Hematopoietic multipotent progenitor cell treated with erythropoietin and hydrocortisone succinate and interleukin-3 and kit ligand, for 6 days (in vitro differentiated cells): ENCODE data around the gene GOLPH3.
"Not testable (repeated sequence)": the region's sequence is repeated elsewhere in the genome, so short reads cannot be mapped to it uniquely, and the experiment has no call there.

ENCODE experiments used
- DNase-seq: peaks from one replicate; pipeline ENCODE4 v3.0.0-alpha.2; 2015

Gene GOLPH3

DNA sequence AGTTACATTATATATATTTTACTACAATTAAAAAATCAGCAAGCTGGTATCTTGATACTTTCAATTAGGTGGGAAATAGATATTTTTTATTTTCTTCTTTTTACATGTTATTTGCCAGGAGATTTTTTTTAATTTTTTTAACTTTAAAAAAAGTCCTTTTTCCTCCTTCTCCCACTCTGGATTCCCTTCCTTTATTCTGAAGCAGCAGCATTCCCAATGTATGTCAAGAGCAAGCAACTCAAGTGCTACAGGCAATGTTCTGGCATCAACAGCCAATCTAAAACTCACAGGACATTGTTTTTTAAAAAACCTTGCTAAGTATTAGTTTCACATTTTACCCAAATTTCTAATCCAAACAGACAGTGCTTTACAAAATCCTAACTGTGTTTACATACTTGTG, 41.4 kb downstream of the GOLPH3 start:
- DNase-seq: no peak

DNA sequence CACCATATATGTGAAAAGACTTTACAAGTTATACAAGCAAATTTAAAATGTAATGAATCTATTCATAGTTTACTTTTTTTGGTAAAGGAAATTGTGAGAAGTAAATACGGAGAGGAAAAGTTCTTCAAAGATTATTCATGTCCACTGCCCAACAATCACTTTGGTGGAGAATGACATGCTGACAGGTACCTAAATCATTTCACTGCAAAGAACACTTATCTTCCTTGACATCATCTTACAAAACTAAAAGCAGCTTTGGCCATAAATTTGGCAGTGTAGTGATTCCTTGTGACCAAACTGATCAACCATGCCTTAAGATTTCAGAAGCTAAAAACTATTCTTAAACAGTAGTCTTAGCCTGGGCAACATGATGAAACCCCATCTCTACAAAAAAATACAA, 42.5 kb downstream of the GOLPH3 start:
- no peak for DNase-seq

DNA sequence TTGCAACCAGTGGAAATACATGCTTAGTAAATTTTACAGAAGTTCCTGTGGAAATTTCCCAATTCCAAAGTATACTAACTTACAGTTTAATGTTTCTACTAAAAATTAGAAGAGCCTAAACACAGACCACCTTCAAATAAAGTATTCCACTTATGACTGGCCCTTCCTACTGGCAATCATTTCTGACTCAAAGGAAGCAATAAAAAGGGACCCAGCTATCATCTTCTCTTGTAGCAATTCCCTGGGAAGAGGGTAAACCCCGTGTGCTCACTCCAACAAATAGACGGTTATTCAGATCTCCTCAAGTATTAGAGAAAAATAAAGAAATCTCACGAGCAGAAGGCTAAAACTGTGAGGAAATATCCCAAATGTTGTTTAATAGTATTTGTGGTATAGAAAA, 43.3 kb downstream of the GOLPH3 start:
- DNase-seq: no peak

DNA sequence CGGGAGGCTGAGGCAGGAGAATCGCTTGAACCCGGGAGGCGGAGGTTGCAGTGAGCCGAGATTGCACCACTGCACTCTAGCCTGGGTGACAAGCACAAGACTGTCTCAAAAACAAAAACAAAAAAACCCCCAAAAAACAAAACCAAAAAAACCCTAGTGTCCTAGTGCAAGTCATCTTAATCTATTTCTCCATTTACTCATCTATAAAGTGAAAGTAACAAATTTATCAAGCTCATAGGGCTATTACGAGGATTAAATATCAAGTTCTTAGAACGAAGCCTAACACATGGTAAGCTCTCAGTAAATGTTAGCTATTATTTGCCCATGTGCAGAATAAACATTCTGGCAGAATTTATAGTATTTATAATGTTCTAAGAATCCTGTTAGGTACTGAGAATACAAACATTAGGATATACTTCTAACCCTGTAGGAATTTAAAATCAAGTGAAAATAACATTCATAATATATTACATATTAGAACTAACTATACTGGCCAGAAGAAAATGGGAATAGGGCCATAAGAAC, 45.0 kb downstream of the GOLPH3 start:
- DNase-seq: no peak

DNA sequence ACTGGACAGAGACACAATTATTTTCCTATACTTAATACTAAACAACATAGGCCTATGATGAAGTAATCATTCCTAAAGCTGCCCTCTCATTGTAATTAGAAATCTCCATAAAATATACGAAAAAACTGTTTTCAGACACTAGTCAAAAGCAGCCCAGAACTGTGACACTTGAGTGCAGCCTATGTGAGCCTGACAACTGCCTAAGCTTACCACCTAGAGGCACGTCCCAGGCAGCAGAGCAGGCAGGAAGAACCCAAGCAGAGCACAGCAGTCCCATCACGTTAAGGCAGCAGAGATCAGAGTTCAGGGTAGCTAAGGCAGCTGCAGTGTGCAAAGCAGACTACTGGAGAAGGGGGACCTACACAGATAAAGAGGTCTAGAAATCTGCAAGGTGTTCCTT, 46.4 kb downstream of the GOLPH3 start:
- DNase-seq: no peak

DNA sequence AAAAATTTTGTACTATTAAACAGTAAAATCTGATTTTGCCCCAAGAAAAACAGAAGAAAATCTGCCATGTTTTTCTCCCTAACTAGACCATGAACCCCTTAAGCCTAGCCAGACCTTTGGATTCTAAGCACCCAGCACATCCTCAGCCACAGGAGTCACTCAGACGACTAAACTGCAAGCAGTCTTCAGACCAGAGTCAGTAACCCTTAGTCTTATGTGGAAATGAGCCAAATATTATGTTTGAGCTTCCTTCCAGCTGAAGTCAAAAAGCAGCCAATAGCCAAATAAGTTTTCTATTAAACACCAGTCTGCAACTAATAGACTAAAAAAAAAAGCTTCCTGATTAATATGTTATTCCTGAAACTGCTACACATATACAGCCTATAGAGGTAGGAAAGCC, 47.4 kb downstream of the GOLPH3 start:
- no peak for DNase-seq

DNA sequence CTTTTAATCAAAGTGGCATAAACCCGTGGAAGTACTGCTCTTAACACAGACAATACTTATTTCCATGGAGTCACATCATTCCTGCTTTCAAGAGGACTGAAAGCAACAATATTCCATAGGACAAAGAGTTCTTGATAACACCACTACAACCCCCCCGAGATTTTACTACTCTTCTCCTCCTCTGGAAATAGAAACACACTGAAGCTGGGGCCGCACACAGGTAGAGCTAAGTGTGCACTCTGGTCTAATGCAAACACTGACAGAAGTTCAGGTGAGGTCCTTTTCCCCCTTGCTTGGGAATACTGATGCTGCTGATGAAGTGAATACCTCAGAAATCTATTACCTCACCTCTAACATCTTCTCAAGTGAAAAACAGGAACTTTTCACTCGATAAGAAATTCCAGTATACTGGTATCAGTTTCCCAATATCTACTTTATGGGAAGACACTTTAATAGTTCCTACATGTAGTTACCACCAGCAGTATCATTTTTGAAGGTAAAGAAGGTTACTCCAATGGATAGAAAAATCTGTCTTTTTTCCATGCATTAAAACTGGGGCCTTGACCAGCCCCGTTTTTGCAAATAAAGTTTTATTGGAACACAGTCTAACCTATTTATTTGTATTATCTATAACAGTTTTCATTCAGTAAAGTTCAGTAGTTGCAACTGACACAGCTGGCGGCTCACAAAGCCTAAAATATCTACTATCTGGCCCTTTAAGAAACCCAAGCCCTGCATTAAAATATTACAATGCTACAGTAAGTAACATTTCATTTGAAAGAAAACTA, 50.0 kb downstream of the GOLPH3 start:
- DNase-seq: no peak

DNA sequence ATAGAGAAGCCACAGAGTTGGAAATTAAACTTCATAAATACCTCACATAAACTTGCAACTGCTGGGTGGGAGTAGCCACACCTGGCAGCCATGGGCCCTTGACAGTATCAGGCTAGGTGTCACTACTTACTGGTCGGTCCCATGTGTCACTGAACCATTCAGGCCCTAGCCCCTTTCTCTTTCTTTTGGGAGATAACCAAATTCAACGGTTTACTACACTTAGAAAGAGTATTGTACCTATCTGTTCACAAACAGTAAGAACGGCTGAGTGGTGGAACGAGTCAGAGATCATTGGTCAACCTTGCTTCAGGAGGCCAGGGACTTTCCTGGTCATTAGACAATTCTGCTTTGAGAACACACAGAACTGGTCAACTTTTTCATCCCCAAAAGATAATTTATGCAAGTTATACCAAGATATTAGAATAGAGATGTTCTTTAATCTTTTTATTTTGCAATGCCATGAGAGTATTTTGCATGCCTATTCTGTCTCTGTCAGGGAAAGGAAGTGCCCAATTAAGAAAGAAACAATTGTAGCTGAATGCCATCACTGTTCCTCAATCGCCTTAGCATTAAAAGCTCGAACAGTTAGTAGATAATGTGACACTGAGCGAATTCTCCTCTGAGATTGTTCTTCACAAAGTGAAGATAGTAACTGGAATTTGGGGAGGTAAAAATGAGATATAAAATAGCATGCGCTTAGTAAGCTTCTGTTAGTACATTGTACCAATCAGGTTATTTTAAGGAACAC, 50.9 kb downstream of the GOLPH3 start:
- DNase-seq: no peak

DNA sequence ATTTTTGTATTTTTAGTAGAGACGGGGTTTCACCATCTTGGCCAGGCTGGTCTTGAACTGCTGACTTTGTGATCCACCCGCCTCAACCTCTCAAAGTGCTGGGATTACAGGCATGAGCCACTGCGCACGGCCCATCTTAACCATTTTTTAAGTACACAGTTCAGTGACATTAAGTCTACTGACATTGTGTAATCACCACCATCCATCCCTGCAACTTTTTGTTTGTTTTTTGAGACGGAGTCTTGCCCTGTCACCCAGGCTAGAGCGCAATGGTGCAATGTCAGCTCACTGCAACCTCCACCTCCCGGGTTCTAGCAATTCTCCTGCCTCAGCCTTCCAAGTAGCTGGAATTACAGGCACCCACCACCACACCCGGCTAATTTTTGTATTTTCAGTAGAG, 55.2 kb downstream of the GOLPH3 start:
- DNase-seq: not testable (repeated sequence)

DNA sequence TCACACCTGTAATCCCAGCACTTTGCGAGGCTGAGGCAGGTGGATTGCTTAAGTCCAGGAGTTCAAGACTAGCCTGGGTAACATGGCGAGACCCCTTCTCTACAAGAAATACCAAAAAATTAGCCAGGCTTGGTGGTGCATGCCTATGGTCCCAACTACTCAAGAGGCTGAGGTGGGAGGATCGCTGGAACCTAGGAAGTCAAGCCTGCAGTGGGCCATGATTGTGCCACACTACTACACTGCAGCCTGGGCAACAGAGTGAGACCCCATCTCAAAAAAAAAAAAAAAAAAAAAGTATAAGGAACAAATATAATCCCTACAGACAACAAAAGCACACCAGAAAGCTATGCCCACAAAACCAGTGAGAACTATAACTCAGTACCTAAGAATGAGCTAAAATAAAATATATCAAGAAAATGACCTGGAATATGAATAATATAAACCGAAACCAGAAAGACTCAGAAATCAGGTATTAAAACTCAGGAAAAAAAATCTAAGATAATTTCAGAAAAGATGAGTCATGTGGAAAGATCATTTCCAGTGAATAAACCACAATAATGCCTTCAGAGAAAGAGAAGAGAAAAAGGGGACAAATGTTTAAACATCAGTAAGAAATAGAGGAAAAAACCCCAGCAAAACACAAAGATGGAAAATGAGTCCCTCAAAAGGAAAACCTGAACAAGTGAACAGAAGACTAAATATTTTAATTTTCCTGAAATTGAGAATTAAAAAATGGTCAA, 57.4 kb downstream of the GOLPH3 start:
- no peak for DNase-seq

DNA sequence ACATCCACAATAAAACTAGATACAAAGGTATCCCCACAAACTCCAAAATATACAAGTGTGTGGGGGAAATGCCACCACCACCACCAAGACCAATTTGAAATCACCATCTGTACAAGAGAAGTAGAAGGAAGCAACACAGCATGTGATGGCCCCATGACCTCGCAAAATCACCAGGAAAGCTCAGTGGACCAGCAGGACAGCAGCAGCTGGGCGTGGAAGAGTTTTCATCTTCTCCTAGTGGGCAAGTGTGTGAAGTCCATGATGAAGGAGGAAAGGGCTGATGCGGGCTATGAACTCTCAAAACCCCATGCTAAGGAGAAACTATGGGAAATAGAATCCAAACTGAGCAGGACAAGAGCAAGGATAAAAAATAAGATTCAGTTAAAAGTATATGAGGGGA, 58.1 kb downstream of the GOLPH3 start:
- no peak for DNase-seq

DNA sequence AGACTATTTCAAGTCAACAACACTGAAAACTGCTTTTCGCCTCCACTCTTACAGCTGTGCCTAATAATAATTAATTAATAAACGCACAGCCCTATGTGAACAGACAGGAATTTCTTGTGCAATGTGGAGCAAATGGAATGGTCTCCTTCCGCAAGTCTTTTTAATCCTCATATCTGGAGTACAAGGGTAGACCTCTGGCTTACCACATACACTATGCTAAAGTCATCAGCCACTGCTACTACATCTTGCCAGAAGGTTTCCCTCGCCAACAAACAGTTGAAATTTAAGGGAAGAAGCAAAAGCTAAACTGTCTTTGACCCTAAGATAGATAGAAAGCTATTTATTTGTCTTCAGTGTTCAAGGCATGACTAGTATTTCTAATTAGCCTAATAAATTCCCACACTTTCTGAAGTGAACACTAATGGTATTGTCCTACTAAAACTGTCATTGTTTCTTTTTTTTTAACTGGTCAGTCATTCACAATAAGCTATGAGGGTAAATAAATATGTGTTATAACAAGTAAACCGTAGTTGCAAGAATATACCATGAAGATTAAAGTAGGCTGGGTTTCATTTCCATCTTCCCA, 63.9 kb downstream of the GOLPH3 start:
- no peak for DNase-seq

DNA sequence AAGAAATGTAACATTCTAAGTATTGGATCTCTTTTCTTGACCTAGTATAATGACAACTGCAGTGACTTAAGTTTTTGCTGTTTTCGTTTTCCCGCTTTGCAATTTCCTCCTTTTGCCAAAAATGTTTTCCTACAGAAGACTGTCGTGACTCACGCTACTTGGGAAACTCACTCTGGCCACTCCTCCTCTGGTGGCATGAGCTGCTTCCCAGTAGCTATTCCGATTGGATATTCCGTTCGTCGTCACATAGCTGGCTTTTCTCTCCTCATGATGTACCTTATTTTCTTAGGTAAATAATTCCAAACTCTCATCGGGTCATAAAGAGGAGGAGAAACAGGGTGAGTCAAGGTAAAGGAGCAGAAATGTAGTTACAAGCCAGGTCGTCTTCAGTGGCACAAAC, 64.9 kb downstream of the GOLPH3 start:
- DNase-seq: no peak

DNA sequence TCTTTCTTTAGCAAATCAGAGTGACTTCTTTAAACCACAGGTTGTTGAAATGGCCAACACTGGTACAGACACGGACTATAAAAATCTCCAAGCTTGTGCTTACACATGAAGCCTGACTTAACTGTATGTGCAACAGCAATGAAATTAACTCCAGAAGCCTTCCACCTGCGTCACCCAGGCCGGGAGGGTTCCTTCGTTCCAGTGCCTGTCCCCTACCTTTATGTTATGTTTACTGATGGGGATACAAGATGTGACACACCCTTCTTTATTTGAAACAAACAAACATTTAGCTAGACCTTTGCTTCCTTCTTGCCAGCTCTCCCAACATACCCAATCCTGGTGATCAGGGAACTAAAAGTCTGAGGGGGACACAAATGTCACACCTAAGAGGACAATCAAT, 66.0 kb downstream of the GOLPH3 start:
- DNase-seq: no peak

DNA sequence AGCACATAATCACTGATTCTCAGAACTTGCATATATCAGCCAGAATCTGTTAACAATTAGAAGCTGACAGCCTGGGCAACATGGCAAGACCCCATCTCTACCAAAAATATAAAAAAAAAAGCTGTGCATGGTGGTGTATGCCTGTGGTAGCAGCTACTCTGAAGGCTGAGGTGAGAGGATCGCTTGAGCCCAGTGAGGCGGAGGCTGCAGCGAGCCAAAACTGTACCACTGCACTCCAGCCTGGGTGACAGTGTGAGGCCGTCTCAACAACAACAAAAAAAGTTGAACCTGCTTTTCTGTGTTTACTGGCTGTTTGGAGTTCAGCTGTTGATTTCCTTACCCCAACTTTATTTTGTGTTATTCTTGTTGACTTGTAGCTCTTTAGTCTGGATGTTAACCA, 66.8 kb downstream of the GOLPH3 start:
- no peak for DNase-seq

DNA sequence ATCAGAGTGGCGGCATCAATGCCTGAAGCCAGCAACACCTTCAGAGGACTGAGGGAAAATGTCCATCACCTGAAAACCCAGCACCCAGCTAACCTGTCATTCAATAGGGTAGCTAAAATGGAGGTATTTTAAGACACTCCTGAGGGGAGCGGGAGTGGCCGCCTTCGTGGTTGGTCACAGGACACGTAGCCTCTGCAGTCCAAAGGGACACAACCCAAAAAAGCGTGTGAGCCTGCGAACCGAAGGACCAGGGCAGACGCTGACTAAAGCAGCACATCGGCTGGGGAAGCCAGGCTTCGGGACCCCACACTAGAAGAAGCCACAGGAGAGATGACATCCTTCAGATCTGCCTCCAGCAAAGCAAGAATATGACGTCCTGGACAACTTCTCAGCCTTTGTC, 70.6 kb downstream of the GOLPH3 start:
- DNase-seq: no peak

DNA sequence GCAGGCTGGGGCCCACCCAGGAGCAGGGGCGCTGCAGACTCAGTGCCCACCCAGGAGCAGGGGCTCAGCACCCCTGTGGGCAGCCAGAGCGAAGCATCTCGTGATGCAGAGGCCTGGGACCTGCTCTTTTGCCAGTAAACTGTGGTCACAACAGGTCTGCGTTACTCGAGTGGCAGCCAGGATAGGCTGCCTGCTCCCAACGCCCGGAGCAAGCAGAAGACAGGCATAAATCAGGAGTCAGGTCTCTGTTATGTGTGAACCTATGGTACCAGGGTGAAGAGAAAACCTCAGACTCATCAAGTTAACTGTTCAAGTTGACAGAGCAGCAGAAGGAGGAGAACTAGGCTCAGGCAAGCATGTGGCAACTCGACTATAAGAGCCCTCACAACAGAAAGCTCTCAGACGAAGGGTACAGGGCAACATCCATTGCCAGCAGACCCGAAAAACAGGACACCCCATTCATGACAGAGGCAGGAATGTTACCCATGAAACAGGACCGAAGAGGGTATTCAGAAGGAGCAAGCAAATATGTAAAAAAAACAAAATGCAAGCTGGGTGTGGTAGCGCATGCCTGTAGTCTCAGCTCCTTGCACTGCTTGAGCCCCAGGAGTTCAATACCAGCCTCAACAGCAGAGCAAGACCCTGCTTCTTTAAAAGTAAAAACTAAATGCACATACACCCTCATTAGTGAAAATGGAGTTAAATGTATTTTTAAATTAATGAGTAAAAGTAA, 71.7 kb downstream of the GOLPH3 start:
- DNase-seq: no peak

DNA sequence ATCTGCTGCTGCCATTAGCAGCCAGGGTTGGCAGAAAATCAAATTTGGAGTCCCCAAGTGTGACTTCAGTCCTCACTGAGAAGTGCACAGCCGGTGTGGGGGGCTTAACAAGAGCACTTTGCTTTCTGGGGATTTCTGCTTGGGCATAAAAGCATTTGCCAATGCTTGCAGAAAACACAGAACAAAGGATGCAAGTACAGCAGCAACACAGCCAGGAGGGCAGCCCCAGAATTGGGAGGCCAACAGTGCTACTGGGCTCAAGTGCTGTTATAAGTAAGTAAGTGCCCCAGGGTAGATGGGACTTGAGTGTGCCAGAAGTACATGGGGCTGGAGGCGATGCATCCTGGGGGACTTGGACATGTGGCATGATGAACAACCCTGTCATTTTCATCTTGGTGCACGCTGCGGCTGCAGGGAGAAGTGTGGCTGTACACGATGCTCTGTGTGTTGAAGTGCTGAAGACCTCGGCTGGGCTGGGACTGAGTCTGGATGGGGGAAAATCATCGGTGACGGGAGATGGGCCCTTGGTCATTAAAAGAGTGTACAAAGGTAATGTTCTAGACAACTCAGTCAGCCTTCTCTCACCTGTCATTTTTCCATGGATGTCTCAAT, 73.3 kb downstream of the GOLPH3 start:
- no peak for DNase-seq

DNA sequence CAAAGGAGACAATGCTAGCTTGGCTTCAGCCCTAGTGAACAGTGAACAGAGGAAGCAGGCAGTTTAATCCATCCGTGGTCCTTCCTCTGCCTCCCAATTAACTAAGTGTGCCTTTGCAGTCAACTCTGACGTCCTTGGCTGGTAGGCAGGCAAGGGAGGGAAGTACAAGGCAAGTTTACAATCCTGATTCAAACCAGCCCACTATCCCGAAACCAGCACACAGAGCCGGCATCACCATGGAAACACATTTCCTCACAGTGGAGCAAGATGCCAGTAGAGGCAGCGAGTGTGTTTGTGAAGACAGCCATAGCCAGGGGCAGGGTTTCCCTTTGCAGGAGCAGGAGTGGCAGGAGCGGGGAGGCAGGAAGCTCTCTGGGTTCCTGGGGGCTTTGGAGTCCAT, 73.9 kb downstream of the GOLPH3 start:
- no peak for DNase-seq

DNA sequence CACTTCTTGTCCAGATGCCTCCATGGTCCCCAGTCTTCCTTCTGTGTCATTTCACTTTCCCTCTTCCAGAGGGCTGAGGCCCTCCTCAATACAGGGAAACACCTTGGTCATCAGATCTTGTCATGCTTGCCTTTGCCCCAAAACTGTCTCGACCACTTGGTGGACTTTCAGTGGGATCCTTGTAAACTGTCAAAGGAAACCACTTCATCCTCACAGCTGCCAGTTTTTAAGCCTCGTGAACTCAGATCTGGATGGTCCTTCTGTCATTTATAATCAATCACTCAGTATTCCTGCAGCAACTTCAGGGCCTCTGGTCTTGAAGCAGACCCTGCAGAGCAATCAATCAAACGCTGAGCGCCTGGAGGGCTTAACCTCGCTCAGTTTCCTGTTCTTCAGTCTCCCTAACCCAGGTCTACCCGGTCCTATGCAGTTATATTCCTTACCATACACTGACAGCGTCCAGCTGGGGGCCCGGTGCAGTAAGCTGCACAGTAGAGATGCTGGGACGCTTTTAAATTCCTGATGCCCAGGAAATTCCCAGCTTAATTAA, 74.6 kb downstream of the GOLPH3 start:
- DNase-seq: no peak

DNA sequence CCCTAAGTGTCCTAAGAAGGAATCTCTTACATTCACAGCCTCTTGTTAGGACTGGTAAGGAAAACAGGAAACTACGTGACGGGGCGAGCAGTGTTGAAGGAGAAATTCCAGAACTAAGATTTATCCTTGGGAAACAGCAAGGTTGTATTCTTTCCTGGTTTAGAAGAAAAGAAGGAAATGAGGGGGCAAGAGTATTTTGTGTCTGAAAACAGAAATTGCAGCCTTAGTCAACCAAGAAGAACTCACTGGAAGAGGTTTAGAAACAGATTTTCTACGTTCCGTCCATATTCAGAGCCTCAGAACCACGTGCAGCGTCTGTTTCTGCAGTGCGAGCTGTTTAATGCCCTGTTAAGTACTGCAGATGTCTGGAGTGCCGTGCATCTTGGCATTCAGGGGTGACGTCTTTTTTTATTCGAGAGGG, 75.2 kb downstream of the GOLPH3 start:
- no peak for DNase-seq

DNA sequence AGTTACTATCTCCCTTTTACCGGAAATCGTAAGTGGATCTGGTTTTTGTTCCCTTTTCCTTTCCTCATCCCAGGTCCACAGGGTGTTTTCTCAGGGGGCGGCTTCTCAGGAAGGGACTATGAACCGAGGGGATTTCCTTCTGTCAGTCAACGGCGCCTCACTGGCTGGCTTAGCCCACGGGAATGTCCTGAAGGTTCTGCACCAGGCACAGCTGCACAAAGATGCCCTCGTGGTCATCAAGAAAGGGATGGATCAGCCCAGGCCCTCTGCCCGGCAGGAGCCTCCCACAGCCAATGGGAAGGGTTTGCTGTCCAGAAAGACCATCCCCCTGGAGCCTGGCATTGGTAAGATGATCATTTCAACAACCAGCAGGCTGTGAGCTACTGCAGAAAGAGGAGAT, 75.8 kb downstream of the GOLPH3 start:
- DNase-seq: no peak
